HG02981 (cell line): ENCODE data around the gene KSR1.

Experiments
- ATAC-seq: cut with Tn5 transposase; IDR thresholded peaks from one replicate; pipeline ENCODE4 v1.9.1; 2021; ENCODE audit warnings: mild to moderate bottlenecking, moderate library complexity; ENCODE audit not compliant: unreplicated experiment

The KSR1 gene

DNA sequence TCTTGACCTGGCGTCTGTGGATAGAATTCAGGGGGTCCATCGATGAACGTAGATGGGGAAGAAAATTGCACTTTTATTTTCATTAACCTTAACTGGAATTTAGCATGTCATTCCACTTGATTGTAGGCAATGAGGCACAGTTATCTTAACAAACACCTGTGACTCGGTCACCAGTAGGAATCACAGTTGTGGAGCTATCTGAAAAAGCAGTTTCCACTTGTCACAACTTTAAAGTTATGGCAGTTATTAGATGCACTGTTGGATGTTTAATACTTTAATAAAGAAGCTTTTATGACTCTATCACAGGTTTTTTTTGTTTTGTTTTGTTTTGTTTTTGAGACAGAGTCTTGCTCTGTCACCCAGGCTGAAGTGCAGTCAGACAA, 91.0 kb downstream of the KSR1 start:
- ATAC-seq, result no peak

DNA sequence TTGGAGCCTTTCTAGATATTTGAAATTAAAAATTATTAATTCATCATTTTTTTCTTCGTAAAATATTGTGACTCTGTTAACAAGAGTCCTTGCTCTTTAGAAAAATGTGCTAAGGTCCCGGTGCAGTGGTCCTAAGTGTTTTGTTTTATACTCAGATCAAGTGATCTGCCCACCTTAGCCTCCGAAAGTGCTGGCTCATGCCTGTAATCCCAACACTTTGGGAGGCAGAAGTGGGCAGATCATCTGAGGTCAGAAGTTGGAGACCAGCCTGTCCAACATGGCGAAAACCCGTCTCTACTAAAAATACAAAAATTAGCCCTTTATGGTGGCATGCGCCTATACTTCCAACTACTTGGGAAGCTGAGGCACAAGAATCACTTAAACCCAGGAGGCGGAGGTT, 92.1 kb downstream of the KSR1 start:
- ATAC-seq, result no peak

DNA sequence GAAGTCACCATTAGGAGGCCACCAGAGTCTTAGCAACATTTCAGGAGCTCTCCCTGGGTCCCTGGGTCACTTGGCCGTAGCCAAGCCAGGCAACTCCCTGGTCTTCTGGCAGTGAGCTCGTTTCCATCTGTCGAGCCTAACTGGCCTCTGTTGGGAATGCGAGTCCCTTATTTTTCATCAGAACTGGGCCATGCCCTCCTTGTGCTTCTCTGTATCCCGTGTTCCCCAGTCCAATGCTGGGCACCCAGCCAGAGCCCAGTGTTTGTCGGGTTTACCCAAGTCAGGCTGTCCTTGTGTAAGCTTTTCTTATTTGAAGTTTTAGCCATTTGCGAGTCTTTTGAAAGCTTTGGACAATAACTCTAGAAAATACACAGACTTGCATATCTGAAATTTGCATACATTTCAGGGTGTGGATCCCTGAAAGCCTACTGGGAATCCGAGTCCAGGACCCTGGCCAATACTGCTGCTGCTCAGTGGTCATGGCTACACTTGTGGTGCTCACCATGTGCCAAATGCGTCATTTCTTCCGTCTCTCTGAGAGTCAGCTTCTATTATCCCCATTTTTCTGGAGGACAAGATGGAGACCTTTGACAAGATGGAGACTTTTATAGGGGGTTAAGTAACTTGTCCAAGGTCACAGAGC, 93.1 kb downstream of the KSR1 start:
- no peak for ATAC-seq

DNA sequence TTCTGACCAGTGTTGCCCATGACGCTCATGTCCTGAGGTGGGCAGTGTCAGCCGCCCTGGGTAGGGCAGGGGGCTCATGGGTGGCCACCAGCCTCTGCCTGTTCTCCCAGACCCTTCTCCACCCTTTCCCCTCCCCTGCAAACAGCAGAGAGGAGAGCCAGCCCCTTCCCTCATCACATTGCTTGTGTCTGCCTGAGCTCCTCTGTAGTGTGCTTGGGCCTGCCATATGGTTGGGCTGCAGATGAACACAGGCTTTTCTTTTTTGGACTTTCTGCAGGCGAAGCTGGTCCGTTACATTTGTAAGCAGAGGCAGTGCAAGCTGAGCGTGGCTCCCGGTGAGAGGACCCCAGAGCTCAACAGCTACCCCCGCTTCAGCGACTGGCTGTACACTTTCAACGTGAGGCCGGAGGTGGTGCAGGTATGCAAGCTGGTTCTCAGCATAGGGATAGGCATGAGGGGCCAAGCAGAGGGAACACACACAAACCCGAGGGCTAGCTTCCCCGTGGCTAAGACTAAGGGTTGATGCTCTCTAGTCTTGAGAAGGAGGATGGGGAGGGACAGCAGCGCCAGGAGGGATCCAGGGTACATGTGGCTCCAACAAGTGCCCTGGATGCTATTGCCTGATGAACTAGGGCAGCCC, 94.2 kb downstream of the KSR1 start:
- ATAC-seq, result no peak

DNA sequence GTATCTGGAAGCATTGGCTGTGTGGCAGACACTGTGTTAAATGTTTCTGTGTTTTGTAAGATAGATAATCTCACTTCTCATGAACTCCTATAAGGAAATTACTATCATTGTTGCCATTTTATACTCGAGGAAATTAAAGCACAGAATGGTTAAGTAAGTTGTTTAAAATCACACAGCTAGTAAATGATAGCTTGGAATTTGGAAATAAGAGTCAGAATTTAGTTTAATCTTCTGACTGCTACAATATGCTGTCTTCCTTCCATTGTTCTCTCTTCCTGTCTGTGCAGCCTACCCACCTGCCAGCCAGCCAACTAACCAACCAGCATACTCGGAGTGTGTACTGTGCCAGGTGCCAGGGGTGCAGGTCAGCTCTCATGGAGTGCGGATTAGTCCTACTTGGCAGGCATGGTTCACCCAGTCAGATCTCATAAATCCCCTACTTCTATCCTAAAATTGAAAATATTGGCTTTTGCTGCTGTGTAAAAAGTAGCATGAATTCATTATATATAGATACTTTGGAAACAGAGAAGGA, 94.8 kb downstream of the KSR1 start:
- ATAC-seq, result no peak

DNA sequence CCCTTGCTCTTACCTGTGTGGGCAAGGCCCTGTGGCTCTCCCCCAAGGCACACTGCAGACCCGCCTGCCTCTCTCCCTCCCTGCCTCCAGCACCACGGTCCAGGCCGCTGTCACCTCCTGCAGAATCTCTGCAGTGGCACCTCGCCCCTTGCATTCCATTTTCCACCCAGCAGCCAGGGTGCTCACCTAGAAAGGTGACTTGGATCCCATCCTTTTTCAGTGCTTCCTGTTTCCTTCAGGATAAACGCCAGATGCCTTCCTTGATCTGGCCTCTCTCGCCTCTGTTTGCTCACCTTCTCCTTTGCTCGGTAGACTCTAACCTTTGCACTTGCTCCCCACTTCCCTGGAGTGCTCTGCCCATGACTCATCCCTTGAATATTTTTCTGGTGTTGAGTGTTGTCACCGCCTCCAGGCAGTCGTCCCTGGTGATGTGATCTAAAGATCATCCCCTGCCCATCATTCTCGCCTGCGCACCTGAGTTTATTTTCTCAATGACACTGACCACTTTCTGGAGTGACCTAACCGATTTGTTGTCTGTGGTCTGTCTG, 95.5 kb downstream of the KSR1 start:
- no peak for ATAC-seq

DNA sequence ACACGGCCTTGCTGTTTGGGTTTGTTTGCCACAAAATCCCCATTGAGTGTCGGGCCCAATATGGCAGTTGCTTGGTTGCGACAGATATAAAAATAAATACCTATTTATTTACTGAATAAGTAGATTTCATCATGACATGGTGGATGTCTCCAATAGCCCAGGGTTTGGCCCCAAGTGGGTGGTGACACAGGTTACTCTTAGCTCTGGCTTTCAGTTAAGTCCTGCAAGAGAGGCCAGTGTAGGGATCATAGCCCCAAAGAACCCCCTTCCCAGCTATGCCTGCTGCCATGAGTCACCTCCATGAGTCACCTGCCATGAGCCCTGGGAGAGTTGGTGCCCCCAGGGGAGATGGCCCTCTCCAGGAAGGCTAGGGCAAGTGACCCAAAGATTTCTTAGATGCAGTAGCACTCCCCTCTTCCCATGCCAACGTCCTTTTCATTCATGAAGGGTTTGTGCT, 96.1 kb downstream of the KSR1 start:
- ATAC-seq, result no peak

DNA sequence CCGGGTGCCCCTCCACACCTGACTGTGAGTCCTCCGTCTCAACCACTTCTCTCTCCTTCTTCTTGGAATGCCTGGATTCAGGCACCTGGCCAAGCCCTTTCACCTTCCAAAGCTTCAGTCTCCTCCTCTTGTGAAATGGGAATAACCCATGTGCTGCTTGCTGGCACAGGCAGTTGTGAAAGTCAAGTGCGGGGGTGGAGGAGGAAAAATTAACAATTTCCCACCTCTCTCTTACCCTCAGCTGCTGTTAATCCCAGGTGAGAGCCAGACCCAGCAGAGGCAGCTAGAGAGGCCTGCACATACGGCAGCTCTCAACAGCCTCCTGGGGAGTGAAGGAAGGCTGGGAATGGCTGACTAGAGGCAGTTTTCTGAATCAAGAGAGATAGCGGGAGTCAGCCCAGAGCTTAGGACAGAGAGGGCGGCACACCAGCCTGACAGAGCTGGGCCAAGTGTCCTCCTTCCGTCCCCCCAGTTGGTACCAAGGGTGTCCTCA, 96.8 kb downstream of the KSR1 start:
- no peak for ATAC-seq

DNA sequence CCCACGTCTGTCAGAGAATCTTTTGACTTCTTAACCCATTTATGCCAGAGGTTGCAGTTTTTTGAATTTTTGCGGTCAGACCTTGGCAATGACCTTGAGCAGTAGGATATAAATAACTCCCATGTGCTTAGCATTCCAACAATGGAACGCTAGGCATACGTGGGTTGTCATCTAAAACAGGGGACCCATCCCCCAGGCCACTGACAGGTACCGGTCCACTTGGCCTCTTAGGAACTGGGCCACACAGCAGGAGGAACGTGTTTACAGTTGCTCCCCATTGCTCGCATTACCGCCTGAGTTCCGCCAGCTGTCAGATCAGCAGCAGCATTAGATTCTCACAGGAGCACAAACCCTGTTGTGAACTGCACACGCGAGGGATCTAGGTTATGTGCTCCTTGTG, 97.9 kb downstream of the KSR1 start:
- ATAC-seq, result no peak

DNA sequence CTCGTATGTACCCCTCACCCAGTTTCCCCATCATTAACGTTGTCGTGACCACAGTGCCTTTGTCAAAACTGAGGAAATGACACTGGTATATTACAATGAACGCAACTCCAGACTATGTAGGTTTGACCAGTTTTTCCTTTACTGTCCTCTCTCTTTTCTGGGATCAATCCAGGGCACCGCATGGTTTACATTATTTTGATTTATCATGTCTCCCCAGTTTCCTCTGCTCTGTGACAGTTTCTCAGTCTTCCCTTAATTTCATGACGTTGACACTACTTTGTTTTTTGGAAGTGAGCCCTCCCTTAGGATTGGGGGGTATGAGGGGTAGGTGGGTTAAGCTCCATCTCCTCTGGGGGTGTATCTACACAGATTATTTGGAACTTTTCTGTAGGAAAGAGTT, 98.7 kb downstream of the KSR1 start:
- no peak for ATAC-seq

DNA sequence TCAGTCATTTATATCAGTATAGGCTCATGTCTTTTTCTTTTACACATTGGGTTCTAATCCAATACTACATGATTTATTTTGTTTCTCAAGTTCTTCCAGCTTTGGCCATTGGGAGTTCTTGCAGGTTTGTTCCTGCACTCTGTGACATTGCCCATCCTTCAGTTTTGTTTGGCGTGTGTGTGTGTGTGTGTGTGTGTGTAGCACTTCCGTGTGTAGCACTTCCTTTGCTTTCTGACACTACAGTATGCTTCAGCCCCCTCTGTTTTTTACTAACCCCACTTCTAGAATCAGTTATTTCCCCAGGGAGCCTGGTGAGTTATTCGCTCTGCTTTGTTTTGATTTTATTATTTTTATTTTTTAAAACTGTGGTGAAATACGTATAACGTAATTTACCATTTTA, 99.1 kb downstream of the KSR1 start:
- no peak for ATAC-seq

DNA sequence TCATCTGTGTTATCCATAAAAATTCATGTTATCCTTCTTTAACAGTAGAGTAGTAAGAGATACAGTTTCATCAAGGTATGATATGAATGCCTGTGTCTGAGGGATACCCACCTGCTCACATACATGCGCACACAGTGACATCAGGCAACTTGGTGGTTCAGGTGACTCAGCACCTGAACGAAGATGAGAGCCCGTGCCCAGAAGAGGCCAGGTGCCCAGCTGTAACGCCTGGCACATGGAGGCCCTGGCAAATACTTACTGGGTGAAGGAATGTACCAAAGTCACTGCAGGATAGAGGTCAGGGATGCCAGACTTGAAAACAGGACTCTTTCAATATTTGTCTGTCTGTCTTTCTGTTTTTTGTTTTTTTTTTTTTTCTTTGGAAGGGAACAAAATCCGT, 102.1 kb downstream of the KSR1 start:
- ATAC-seq, result no peak

DNA sequence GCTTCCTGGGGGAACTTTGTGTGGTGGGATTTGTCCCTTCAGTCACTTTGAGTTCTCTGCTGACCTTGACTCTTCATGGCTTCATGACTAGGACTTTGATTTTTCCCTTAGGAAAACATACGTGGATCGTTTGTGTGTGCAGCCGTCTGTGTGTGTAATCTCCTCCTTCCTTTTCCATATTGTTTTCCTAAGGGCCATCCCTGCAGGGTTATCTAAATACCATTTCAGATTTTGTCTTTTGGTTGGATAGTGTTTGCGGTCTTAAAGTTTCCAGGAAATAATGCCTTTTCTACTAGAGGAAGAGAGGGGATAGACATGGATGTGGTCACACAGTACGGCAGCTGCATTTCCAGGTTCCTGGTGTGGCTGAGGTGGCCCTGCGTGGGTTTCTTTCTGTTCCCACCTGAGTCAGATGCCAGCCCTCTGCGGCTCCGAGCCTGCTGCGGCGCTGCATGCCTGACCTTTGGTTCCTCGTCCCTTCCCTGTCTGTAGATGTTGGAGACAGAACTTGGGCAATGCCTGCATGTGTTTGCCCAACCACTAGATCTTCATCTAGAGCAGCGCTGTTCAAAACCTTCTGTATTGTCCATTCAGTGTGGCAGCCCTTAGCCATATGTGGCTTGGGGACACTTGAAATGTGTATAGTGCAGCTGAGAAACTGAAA, 102.7 kb downstream of the KSR1 start:
- no peak for ATAC-seq

DNA sequence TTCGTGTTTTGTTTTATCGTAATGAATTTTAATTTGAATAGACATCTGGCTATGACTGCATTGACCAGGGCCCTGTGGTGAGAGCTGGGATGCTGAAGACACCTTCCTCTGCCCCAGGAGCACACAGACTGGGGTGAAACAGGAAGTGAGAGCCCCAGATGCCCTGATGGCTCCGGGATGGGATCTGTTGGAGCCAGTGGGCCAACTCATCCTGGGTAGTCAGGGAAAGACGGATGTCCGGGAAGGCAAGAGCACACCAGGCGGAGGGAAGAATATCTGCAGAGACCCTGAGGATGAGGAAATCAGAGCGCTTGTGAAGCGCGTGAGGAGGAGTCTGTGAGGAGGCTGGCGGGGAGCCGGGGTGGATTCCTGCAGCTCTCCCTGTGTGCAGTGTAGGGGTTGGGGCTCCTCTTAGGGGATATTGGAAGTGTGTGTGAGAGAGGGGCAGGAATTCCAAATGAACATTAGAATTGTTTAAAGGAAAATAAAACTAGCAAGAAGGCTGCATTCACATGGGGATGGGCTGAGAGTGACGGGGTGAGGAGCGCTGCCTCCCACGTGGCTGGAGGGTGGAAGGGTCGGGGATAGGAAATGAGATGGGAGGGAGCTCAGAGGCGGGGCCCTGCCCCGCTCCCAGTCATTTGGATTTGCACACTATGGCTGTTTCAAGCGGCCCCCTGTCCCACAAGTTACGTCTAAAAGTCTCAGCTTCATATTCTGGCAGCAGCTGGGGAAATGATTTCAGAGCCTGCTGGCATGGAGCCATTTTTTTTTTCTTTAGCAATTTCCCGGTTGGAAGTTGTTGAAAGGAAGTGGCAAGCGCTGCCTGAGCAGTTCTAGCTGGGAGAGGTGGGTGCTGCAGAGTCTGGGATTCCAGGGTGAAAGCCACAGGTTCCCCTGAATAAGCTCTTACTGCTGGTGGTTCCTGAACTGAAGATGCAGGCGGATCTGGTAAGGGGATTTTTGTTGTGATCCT, 103.5 kb downstream of the KSR1 start:
- no peak for ATAC-seq

DNA sequence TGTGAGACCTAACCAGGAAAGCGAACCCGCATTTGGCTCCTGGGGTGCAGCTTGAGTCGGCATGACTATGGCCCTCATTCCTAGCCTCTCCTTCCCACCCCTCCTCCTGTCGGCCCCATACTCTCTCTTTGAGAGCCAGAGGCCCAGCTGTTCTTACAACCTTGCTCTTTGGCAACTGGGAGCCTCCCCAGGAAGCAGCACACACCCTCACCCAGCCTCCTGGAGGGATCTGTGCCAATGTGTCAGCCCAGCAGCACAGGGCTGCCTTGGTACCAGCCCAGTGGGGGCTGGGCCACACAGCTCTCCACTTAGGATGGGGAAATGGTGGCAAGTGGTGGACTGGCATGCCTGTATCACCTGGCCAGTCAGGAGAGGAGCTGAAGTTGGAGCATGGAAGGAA, 104.4 kb downstream of the KSR1 start:
- ATAC-seq, result no peak

DNA sequence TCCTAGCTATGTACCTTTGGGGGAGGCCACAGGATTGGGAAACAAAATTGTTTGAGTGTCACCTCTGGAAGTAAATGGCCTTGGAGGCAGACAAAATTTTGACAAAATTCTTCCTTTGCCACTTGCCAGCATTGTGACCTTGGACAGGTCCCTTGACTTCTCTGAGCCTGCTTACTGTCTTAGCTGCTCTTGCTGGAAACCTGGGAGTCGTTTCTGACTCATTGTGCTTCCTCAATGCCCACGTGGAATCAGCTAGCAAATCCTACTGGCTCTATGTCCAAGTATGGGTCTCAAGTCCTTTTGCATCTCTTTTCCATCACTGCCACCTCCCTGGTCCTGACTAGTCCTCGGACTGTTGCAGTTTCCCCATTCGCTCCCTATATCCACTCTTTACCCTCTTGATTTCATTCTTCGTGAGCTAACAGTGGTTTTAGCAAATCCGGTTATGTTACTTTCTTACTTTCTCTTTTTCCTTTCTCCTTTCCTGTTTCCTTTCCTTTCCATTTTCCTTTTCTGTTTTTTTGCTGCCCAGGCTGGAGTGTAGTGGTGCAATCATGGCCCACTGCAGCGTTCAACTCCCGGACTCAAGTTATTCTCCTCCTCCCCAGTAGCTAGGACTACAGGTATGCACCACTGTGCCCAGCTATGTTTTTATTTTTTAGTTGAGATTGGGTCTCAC, 106.7 kb downstream of the KSR1 start:
- ATAC-seq, result no peak

DNA sequence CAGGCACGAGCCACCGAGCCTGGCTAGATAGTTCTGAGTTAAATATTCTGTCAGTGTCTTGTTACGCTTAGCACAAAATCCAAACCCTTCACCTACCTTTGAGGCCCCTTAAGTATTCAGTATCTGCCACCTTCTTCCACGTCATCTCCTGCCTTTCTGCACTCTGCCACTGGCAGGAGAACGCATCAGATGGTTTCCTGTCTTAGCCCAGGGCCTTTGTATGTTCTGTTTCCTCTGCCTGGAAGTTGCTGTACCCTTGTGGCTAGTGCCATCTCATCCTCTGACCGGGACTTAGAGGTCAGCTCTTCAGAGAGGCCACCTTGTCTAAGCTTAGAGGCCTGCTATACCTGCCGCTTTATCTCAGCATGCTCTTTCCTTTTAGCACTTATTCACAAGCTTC, 107.3 kb downstream of the KSR1 start:
- no peak for ATAC-seq

DNA sequence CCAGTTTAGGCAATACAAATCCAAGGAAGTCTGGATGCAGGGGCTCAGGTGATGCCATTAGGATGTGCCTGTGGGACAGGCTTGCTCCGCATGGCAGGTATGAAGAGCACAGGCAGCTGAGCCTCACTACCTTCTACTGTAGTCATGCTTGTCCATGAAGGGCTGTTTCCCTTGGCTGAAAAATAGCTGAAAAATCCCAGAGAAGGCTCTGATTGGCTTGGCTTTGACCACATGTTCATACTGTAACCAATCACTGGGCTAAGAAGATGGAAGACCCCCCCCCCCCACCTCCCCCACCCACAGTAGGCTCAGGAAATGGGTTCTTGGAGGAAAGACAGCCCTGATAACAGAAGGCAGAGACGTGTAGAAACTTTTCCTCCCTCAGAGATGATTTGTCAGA, 108.2 kb downstream of the KSR1 start:
- ATAC-seq, result no peak

DNA sequence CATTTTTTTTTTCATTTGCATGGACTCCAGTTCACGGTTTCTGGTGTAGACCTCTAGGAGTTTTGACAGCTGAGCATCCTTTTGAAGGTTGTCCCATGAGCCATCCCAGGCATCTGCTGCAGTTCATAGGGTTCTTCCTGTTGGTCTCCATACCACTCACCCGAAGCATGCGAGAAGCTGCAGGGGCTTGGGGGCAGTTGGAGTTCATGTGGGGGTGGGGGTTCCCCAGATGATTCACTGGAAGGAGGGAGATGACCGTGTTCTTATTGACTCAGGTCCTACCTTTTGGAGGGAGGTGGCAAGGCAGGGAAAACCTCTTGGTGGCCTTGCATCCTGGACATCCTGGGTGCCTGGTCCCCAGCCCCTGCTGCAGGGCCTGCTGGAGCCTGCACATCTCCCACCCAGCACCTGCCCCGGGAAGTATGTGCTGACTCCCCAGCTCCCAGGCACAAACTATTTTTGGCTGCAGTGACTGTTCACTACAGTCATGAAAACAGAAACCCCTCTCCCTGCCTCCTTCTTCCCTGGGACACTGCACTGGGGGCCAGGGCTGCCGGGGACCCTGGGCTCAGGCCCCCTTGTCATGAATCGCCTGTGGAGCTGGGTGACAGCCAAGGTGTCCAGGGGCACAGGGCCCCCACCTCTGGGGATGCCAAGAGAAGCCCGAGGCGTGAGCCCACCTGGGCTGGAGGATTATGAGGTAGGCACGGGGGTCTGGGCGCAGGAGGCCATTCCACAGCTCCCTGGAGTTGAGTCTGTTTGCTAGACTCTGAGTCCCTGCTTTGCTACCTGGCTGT, 109.8 kb downstream of the KSR1 start:
- no peak for ATAC-seq
